Mammary epithelial cell (primary cell): ENCODE results near the gene IMMP2L.

Source experiments
- CTCF ChIP-seq, 2 donors: IDR thresholded peaks in 1 of 2; conservative IDR thresholded peaks in 1 of 2; 2 replicates each; pipeline ENCODE4 v1.5.1; 2011 to 2012; ENCODE audit warnings: inconsistent platforms in 2 of 2, low read length in 2 of 2, mild to moderate bottlenecking in 2 of 2, control low read depth in 1 of 2, low read depth in 1 of 2; ENCODE audit not compliant: insufficient read depth in 1 of 2; ENCODE audit errors: extremely low read depth in 1 of 2
- EZH2 ChIP-seq: IDR thresholded peaks from 2 replicates; pipeline ENCODE4 v1.6.1; 2012; ENCODE audit warnings: low read length, inconsistent platforms, borderline replicate concordance

GRCh38 chr7:111056371-111056770, 505.9 kb downstream of the IMMP2L start:
- TF ChIP-seq CTCF (conservative IDR thresholded peaks at IDR 0.05 in 1 of 2, IDR thresholded peaks at IDR 0.05 in 1 of 2; ENCODE audit: extremely low read depth in 1 of 2, insufficient read depth in 1 of 2, low read depth in 1 of 2, low read length in 2 of 2), result no peak
- TF ChIP-seq EZH2, result no peak
